Suprapubic skin (tissue), 4 donors: ENCODE measurements around the gene DPEP1. TPM values are rescaled to one million over a fixed set of nuclear protein-coding genes. Genes with fewer than 3 reads are reported as not detected.

ENCODE experiments used
- DNase-seq, 2 donors: peaks; one replicate each; pipeline ENCODE4 v3.0.0-alpha.2; 2019; ENCODE audit warnings: low spot score in 2 of 2
- H3K27ac ChIP-seq: fragments of 200-600 bp; sonication (generic); one replicate; pipeline ENCODE4 v1.5.1; 2019
- H3K27me3 ChIP-seq: fragments of 200-600 bp; sonication (generic); one replicate; pipeline ENCODE4 v1.5.1; 2019
- H3K36me3 ChIP-seq: fragments of 200-600 bp; sonication (generic); one replicate; pipeline ENCODE4 v1.5.1; 2019
- H3K4me1 ChIP-seq: fragments of 200-600 bp; sonication (generic); one replicate; pipeline ENCODE4 v1.5.1; 2019
- H3K4me3 ChIP-seq: fragments of 200-600 bp; sonication (generic); one replicate; pipeline ENCODE4 v1.5.1; 2019; ENCODE audit warnings: mild to moderate bottlenecking
- H3K9me3 ChIP-seq: fragments of 200-600 bp; sonication (generic); one replicate; pipeline ENCODE4 v1.5.1; 2019
- EP300 ChIP-seq: sonication (generic); formaldehyde crosslinking; IDR thresholded peaks from one replicate; pipeline ENCODE4 v1.6.1; 2017; ENCODE audit warnings: antibody characterized with exemption
- POLR2A ChIP-seq, 2 donors: fragments of 450-650 bp; IDR thresholded peaks; one replicate each; pipeline ENCODE4 v1.6.1; 2017; ENCODE audit warnings: antibody characterized with exemption in 2 of 2, mild to moderate bottlenecking in 2 of 2, moderate library complexity in 2 of 2
- POLR2AphosphoS5 ChIP-seq, 3 donors: sonication (generic); formaldehyde crosslinking; IDR thresholded peaks; one replicate each; pipeline ENCODE4 v1.6.1; 2017; ENCODE audit warnings: antibody characterized with exemption in 3 of 3
- WGBS: methylation state at CpG from one replicate; pipeline ENCODE4 v1.1.5; 2018; 5-methylcytosine and 5-hydroxymethylcytosine counted together
- total RNA-seq, 4 donors: library from RNA; depleted of rRNA; stranded (reverse); fragments of >200 nt; gene quantifications; one replicate each; pipeline ENCODE4 v1.1.0, GENCODE V29; 2016
- TF ChIP-seq, protein P1 (sequence below), 2 donors: fragments of 200-600 bp in 1 of 2; fragments of 450-650 bp in 1 of 2; sonication (generic) in 1 of 2; IDR thresholded peaks; one replicate each; pipeline ENCODE4 v1.5.1; 2016 to 2019; ENCODE audit warnings: antibody characterized with exemption in 2 of 2, mild to moderate bottlenecking in 1 of 2, moderate library complexity in 1 of 2

DPEP1 gene
- total RNA-seq, 4 donors from 2014 or later, result 1.3 to 2.3 (median 2.2) TPM; not detected in 1

- H3K36me3 ChIP-seq, result no peaks in the 10 kb centered on the region
- no peak overlapping the region for H3K4me3 ChIP-seq
- no peak overlapping the region for H3K27ac ChIP-seq
- TF ChIP-seq POLR2AphosphoS5 (IDR thresholded peaks at IDR 0.05) (no peak), EP300 (no peak), POLR2A (IDR thresholded peaks at IDR 0.05) (no peak)
- TF ChIP-seq, protein P1, sequence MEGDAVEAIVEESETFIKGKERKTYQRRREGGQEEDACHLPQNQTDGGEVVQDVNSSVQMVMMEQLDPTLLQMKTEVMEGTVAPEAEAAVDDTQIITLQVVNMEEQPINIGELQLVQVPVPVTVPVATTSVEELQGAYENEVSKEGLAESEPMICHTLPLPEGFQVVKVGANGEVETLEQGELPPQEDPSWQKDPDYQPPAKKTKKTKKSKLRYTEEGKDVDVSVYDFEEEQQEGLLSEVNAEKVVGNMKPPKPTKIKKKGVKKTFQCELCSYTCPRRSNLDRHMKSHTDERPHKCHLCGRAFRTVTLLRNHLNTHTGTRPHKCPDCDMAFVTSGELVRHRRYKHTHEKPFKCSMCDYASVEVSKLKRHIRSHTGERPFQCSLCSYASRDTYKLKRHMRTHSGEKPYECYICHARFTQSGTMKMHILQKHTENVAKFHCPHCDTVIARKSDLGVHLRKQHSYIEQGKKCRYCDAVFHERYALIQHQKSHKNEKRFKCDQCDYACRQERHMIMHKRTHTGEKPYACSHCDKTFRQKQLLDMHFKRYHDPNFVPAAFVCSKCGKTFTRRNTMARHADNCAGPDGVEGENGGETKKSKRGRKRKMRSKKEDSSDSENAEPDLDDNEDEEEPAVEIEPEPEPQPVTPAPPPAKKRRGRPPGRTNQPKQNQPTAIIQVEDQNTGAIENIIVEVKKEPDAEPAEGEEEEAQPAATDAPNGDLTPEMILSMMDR (IDR thresholded peaks at IDR 0.05), result no peak
- no peak for DNase-seq
- H3K9me3 ChIP-seq, result no peaks in the 10 kb centered on the region
- H3K4me1 ChIP-seq, result peaks cover 27% of the 10 kb centered on the region
- 55% methylated on average over 7 of the region's 10 CpGs for WGBS
- H3K27me3 ChIP-seq, result peaks cover 15% of the 10 kb centered on the region
Observed at GRCh38 chr16:89637379-89637778, 23.9 kb downstream of the DPEP1 start.

GRCh38 chr16:89638455-89638854 lies 25.0 kb downstream of the DPEP1 start:
- H3K36me3 ChIP-seq, result no peaks in the 10 kb centered on the region

GRCh38 chr16:89639385-89639784 lies 25.9 kb downstream of the DPEP1 start:
- 65% methylated on average over 6 of the region's 6 CpGs for WGBS
- no peak for DNase-seq
- no peaks in the 10 kb centered on the region for H3K27me3 ChIP-seq
- peaks cover 2% of the 10 kb centered on the region for H3K36me3 ChIP-seq
- TF ChIP-seq POLR2AphosphoS5 (IDR thresholded peaks at IDR 0.05), result no peak
- TF ChIP-seq, protein P1 (IDR thresholded peaks at IDR 0.05), result no peak
- no peak for TF ChIP-seq POLR2A (IDR thresholded peaks at IDR 0.05)
- no peak for TF ChIP-seq EP300
- no peaks in the 10 kb centered on the region for H3K9me3 ChIP-seq
- peaks cover 20% of the 10 kb centered on the region for H3K4me1 ChIP-seq
- no peak overlapping the region for H3K4me3 ChIP-seq
- H3K27ac ChIP-seq, result no peak overlapping the region

More at GRCh38 chr16:89638455-89638854, 25.0 kb downstream of the DPEP1 start:
- DNase-seq, result no peak
- 72% methylated on average over 3 of the region's 10 CpGs for WGBS
- Histone ChIP-seq H3K9me3 (no peaks in the 10 kb centered on the region), H3K27me3 (peaks cover 5% of the 10 kb centered on the region), H3K4me1 (peaks cover 20% of the 10 kb centered on the region), H3K27ac (no peak overlapping the region), H3K4me3 (no peak overlapping the region)
- no peak for TF ChIP-seq POLR2A (IDR thresholded peaks at IDR 0.05)
- TF ChIP-seq POLR2AphosphoS5 (IDR thresholded peaks at IDR 0.05), result no peak
- TF ChIP-seq, protein P1 (IDR thresholded peaks at IDR 0.05), result no peak
- TF ChIP-seq EP300, result no peak

- no peaks in the 10 kb centered on the region for H3K27me3 ChIP-seq
- H3K9me3 ChIP-seq, result no peaks in the 10 kb centered on the region
- H3K4me1 ChIP-seq, result peaks cover 20% of the 10 kb centered on the region
- peaks cover 24% of the 10 kb centered on the region for H3K36me3 ChIP-seq
- H3K4me3 ChIP-seq, result peak overlapping the region; percentile 35
- H3K27ac ChIP-seq, result no peak overlapping the region
- 37% methylated on average over 10 of the region's 14 CpGs for WGBS
- DNase-seq, result no peak
- TF ChIP-seq, protein P1 (IDR thresholded peaks at IDR 0.05), result peak in 1 of 2 donors; percentile 0
- no peak for TF ChIP-seq POLR2AphosphoS5 (IDR thresholded peaks at IDR 0.05)
Observed at GRCh38 chr16:89641458-89642119, 28.1 kb downstream of the DPEP1 start.

DNA sequence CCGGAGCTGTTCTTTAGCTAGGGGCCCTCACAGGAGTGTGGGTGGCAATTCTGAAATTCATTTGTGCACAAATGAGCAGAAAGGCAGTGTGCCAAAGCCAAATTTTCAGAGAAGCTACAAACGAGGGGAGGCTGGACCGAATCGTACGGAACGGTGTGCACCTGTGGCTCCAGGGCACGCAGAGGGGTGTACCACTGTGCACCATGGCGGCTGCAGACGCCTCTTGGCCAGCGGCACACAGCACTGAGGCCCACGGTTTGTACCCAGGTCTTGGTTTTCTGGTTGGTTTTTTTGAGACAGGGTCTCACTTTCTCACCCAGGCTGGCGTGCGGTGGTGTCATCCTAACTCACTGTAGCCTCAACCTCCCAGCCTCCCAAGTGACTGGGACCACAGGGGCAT lies 29.1 kb downstream of the DPEP1 start:
- DNase-seq, result no peak
- WGBS, result 63% methylated on average over 11 of the region's 13 CpGs
- H3K27me3 ChIP-seq, result no peaks in the 10 kb centered on the region
- H3K27ac ChIP-seq, result no peak overlapping the region
- no peaks in the 10 kb centered on the region for H3K9me3 ChIP-seq
- TF ChIP-seq POLR2AphosphoS5 (IDR thresholded peaks at IDR 0.05) (no peak), EP300 (no peak), POLR2A (IDR thresholded peaks at IDR 0.05) (no peak)
- TF ChIP-seq, protein P1 (IDR thresholded peaks at IDR 0.05), result no peak
- peaks cover 20% of the 10 kb centered on the region for H3K4me1 ChIP-seq
- no peak overlapping the region for H3K4me3 ChIP-seq
- H3K36me3 ChIP-seq, result peaks cover 33% of the 10 kb centered on the region
